GM19438 (cell line): Measurements from ENCODE around the gene C5orf58.
"Not testable (repeated sequence)": the region's sequence is repeated elsewhere in the genome, so short reads cannot be mapped to it uniquely, and the experiment has no call there.

Experiments
- ATAC-seq: cut with Tn5 transposase; IDR thresholded peaks from one replicate; pipeline ENCODE4 v1.9.1; 2021; ENCODE audit warnings: low read depth; ENCODE audit not compliant: unreplicated experiment

Gene C5orf58

DNA sequence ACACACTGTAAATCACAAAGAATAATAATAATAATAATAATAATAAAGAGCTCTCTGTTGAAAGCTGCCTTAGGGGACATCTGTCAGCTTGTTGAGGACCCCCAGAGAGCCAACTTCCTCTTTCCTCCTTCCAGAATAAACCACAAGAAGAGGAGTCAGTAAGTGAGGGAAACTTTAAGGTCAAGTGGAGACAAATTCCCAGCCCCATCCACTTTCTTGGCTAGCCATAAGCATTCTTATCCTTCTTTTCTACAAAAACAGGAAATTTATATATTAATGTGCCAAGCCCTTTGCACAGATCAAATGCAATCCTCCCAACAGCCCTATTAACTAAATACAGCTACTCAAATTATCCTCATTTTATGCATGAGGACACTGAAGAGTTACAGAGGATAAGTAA is 9.4 kb upstream of the C5orf58 start:
- no peak for ATAC-seq

DNA sequence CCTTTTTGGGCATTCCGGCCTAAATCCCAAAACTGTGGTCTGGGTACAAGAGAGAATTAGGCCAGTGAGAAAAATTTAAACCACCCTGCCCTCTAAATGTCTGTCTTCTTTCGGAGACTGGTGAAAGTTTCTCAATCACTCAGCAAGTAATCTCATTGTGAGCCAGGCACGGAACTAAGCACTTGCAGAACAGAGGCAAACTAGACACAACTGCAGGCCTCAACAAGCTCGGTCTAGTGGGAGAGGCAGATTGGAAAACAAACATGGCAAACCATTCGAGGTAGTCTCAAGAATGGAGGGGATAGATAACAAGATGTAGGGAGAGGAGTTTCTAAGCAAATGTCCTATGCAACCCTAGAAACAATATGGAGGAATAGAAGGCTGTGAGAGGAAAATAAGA is 8.9 kb upstream of the C5orf58 start:
- ATAC-seq, result no peak

DNA sequence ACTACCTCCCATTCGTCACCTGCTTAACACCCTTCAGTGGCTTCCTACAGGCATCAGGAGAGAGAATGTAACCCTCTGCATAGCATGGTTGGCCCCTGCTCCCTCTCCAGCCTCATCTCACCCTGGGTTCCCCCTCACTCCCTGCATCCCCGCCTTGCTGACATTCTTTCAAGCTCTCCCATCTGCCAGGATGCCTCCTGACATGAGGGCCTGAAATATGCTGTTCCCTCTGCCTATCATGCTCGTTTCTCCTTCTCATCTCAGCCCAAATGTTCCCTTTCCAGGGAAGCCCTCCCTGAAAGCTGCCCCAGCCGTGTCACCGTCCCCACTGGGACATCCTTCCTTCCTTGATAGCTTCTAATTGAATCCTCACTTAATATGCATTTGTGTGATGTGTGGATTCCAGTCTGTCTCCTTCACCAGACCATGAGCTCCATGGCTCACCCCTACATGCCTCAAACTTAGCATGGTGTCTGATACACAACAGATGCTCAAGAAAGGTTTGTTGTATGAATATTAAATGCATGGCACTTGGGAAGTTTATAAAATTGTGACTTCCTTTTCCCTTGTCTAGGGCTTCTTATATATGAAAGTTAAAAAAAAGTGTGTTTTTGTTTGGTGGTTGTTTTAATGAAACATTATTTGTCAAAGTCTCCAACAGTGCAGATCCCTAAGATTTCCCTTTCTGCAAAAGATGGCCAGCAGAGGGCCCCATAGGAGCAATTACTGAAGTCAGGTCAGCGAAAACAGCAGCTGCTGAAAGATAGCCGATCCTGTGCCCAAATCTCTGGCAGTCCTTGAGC is 7.3 kb upstream of the C5orf58 start:
- ATAC-seq, result no peak

DNA sequence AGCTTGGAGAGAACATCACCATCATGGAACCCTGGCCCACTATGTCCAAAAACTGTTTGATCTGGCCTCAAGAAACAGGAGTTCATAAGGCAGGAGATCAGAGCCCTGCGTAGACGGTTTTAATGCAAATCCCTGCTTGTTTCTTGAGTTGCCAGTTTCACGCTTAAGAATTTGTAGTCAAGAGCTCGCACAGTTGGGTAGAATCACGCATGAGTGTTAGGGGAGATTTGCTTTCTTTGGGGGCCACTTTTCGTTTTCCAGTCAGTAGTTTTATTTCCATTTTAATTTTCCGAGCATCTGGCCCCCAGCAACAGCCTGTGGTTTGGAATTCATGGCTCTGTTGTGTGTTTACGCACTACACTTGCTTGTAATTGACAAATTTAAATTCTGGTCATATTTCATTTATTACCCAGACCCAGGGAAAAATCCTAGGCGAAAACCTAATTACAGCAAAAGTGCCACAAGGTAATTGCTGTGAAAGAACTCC is 6.6 kb upstream of the C5orf58 start:
- ATAC-seq, result no peak

DNA sequence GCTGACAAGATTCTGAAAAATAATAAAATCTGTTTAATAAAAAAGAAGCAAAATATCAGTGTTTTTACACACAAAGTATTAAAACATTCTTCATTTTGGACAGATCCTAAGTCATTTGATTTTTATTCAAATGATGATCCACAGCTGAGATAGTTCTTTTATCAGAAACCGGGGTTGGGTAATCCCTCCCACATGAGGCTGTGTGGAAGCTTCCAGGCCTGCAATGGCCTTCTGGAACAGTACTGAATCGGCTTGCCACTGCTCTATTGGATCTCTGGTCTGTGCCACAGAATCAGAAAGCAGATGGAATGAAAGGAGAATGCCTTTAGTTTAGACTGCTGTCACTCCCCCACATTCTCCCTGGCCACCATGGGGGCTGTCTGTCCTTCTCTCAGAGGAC is 6.1 kb upstream of the C5orf58 start:
- no peak for ATAC-seq

DNA sequence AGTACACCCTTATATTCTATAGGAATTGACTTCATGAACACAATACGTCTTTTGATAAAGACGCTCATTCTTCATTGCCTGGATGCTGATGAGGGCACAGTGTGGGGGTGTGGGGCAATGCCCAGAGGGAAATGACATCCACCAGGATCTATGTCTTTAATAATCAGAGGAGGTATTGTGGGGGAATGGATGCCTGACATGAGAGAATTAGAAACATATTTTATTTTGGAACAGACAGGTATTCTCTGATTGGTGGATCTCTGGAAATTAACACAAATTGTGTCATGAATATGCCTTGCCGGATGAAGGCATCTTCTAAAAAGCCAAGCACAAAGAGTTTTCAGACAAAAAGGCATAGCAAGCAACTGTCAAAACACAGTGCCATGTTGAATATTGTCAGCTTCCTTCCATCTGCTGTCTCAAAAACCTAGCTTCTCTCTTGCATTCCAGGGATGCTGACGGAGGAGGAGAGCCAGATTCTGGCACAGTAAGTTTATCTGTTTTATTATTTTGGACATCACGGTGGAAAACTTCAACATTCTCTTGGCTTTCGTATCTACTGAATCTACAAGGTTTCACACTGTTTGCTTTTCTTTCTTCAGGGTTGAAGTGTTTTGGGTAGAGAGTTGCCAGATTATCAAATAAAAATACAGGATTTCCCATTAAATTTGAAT is 3.9 kb upstream of the C5orf58 start:
- ATAC-seq, result no peak

DNA sequence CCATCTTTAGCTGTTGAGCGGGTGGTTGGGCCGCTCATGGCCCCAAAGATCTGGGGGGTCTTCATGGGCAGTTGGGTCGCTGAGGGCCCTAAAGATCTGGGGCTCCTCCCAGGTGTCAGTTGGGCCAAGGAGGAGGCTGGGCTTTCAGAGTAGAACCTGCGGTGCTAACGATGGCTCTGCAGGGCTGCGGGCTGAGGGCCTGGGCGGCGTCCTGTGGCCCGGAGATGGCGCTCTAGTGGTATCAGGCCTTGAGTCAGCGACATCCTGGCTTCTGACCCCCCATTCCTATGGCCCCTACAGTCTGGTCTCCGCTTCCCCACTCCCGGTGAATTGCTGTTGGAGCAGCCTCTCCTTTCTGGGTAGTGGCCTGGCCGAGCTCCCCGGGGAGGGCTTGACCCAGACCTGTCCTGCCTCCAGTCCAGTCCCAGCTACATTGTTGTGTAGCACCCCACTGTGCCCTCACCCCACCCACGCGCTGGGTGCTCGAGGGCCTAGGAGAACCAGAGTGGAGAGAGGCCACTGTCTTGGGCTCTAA is 640 bp downstream of the C5orf58 start:
- no peak for ATAC-seq

DNA sequence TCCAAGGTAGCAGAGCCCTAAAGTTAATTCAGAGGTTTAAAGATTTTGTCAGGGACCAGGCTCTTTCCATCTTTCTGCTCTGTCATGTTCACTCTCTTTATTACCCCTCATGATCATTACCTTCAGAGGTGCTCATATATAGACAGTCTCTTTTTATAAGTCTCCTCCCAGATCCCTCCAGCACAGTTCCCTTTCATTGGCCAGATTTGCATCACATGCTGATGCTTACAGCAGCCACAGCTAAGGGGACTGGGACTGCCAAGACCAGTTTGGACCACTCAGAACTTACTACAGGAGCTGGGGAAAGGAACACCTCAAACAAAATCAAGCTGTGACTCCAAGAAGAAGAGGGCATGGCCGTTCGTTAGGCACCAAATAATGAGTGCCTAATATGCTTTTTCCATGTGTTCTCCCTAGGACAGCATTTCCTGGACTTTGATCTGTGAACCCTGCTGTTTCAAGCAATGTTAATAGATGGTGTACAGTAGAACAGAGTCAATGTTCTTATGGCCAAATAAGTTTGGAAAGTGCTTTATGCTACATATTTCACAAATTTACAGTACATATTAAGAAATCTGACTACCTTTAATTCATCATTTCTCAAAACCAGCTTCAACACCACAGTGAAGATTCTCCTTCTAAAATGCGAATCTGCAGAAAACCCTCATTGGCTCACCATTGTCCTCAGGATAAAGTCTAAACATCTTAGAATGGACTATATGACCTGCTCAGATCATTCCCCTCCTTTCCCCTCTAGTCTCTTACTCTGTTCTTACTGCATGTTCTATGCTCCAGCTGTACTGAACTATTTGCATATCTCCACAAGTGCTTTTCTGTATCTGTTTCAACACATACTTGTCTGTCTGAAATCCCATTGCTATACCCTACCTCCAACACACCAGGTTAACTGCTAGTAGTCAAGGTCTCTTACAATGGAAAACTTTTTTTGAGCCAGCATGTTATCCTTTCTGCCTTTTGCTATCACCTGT is 3.4 kb downstream of the C5orf58 start:
- ATAC-seq, result no peak

DNA sequence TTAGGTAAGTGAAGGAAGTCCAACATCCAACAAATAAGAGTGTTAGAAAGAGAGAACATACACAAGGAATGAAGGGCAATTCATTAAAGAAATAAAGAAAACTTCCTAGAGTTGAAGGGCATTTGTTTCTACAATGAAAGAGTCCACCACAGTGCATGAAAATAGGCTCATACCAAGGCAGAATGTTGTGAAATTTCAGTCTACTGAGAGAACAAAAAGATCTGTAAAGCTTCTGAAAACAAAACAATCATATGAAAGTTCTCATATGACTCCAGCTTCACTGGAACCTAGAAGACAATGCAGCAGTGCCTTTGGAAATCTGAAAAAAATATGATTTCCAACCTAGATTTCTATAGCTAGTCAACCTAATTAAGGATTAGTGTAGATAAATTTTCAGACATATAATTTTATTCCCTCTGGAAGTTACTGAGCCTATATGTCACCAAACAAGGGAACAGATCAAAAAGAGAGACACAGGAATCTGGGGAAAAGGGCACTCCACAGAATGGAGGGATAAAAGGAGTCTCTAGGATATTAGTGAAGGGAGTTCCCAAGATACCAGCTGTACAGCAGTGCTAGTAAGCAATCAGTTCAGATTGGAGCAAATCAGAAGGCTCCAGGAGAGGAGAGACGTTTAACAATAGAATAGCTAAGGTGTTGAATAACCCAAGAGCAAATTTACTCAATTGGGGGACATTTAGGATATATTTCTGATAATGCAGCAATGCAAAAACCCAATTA is 5.8 kb downstream of the C5orf58 start:
- no peak for ATAC-seq

DNA sequence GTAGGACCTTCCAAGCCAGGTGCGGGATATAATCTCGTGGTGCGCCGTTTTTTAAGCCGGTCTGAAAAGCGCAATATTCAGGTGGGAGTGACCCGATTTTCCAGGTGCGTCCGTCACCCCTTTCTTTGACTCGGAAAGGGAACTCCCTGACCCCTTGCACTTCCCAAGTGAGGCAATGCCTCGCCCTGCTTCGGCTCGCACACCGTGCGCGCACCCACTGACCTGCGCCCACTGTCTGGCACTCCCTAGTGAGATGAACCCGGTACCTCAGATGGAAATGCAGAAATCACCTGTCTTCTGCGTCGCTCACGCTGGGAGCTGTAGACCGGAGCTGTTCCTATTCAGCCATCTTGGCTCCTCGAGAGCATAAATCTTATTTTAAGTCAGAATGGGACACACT is 12.7 kb downstream of the C5orf58 start:
- not testable (repeated sequence) for ATAC-seq

DNA sequence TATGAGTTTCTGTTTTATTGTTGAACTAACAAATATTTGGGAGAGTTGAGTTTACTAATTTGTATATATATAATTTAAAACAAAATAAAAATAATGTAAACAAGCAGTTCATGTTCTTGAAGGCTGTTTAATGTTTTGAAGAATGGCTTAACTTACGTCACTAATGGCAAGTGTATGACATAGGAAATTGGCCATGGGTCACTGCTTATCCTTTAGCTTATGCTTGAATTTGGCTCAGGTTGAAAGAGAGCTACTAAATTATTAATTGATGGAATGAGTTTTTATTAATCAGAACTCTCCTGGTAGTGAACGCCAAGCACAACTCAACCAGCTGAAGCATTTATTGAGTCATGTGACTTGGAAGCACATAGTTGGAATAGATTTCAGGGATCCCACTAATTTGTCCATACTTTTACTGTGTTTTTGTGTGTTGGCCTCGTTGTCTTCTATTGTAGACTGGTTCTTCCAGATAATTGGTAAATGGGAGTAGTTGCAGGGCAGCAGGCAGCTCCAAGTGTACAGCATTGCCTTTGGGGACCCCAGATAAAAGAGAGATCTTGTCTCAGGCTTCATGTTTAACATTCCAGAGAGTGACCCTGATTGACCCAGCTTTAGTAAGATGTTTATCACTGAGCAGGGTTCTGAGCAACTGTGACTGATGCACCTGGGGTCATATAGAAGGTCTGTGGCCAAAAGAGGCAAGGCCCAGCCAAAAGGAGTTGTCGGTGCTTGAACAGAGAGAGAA is 13.5 kb downstream of the C5orf58 start:
- ATAC-seq, result no peak

DNA sequence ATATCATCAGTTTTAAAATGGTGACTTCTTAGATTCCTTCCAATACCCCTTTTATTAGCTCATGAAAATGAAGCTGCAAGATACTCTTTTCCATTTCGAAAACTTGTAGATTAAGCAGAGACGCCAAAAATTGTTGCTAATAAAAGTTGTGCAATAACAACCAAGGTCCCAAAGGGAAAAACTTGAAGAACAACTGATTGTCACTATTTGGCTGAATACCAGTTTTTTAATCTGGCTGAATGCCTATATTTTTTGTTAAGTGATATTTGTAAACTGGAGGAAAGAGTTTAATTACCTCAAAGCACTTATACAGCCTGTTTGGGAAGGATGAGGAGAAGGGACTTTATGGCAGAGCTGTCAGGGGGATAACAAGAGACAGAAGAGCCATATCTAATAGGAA is 14.6 kb downstream of the C5orf58 start:
- ATAC-seq, result no peak

DNA sequence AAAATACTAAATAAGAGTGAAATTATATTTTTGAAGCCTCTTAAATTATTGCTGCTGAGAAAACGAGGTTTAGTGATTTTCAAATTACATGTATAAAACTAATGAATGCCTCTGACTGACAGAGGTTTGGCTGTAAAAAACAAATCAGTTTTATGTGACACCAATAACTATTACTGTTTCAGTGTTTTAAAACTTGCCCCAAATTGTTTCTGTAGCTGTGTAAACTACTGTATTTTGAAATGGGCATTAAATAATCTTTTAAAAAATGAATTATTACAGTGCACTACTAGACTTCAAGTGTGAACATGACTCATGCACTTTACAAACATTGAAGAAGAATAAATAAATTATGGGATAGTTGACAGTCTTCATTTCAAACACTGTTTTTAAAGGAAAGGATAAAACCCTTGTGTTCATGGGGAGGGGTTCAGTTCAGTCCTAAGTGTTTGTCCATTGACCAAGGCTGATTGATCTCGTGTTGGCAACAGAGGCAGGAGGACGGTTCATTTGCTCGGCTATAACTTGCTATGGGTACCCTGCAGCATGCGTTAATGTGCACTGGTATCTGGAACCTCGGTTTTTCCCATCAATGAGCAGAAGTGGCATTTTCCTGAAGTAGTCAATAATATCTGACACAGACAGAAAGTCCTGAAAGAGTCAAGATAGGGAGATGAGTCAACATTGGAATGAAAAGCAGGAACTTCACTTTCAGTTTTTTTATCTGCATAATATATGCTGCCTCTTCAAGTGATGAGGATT is 15.6 kb downstream of the C5orf58 start:
- ATAC-seq, result no peak

DNA sequence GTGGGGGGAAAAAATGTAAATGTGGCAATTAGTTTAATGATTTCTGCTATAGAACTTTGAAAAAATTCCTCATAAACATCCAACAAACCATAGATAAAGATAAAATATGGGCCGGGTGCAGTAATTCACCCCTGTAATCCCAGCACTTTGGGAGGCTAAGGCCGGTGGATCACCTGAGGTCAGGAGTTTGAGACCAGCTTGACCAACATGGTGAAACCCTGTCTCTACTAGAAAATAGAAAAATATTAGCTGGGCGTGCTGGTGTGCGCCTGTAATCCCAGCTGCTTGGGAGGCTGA is 16.1 kb downstream of the C5orf58 start:
- not testable (repeated sequence) for ATAC-seq

DNA sequence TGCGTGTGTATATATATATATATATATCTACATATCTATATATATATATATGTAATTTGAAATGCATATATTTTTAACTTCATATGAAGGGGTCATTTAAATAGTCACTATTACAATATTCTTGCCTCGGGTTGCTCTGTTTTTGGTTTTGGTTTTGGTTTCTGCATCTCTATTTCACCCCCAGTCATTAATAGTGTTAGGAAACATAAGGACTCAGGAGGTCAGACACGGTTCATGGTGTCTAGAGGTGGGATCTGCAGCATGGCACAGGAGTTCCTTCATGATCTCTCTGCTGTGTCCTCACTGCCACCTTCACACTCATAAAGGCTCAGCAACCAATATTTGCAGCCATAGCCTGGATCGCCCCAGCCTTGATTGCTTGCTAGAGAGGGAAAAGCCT is 16.6 kb downstream of the C5orf58 start:
- ATAC-seq, result no peak

DNA sequence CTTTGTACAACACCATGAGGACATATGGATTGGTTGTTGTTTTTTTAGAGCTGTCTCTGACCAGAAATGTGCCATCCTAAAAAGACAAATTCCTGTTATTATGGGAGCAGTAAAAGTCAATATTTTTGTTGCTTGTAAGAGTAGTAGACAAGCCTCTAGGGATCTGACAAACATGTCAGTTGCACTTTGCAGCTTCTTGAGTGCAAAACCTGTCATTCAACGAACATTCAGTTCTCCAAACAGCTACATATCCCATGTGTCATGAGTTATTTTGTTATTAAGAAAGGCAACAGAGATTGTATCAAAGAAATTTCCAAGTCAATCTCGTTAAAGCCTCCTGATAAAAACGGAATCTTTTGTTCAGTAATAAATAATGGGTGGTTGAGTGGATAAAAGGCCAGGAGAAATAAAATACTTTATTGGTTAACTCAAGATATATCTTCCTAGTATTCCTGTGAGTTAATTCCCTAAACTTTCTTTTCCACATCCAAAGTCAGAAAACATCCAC is 18.1 kb downstream of the C5orf58 start:
- ATAC-seq, result no peak

DNA sequence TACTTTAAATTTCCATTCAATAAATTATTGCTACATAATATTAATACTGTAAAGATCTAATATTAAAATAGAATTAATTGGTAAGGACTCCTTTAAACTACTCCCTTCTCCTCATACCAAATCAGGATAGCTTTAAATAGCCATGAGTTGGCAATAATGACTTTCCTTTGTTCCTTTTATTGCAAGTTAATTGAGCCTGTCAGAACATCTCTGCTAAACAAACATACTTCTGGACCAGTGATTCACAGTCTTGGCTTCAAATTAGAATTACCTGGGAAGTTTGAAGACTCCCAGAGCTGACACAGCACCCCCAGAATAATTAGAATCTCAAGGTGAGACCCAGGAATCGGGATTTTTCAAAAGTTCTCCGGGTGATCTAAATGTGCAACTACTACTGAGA is 18.7 kb downstream of the C5orf58 start:
- ATAC-seq, result no peak

DNA sequence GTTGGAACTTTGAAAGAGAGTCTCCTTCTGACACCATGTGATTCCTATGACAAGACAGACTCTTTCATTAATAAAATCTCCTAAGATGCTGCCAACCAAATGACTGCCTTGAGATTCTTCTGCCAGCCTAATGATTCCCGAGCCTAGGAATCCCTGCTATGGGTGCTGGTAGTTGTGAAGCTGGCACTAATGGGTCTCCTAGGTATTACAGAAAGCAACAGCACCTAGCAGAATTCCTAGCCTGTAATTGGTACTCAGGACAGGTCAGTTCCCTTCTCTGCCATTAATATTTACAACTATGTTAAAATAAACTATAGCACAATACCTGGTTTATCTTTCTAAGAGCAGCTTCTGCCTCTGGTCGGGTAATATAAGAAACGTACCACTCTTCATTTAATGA is 19.3 kb downstream of the C5orf58 start:
- ATAC-seq, result no peak
